GM21367 (cell line): ENCODE results near the gene TMEM151B.

Experiments used
- ATAC-seq: cut with Tn5 transposase; IDR thresholded peaks from one replicate; pipeline ENCODE4 v1.9.1; 2021; ENCODE audit not compliant: unreplicated experiment

TMEM151B gene

DNA sequence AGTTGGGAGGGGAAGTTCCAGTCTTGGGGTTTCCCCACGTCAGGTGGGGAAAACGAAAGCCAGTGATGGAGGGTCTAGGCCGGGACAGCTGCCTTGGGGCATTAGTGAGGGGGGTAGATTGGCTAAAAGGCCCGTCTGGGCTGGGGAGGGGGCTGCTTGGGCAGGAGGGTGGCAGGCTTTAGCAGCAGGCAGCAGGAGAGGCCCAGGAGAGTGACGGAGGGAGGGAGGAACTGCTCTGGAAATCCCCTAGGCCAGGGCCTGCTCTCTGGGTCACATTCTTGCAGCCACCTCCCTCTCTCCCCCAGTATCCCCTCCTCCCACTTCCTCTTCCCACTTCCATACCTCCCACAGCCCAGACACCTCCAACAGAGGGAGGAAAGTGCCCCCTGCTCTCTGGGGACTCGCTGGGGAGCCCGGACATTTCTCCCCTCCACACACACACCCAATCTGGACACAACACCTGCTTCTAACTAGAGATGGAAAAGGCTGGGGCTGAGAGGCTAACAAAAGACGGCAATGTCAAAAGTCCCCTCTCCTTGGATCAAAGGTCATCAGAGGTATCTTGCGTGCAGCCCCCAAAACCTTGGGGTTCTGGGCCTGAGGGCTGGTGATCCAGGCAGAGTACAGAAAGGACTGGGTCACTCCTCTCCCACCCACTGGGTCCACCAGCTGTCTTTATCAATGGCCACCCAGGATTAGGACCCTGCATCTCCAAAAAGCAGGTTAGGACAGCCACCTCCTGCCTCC lies 6.7 kb upstream of the TMEM151B start:
- ATAC-seq = no peak

DNA sequence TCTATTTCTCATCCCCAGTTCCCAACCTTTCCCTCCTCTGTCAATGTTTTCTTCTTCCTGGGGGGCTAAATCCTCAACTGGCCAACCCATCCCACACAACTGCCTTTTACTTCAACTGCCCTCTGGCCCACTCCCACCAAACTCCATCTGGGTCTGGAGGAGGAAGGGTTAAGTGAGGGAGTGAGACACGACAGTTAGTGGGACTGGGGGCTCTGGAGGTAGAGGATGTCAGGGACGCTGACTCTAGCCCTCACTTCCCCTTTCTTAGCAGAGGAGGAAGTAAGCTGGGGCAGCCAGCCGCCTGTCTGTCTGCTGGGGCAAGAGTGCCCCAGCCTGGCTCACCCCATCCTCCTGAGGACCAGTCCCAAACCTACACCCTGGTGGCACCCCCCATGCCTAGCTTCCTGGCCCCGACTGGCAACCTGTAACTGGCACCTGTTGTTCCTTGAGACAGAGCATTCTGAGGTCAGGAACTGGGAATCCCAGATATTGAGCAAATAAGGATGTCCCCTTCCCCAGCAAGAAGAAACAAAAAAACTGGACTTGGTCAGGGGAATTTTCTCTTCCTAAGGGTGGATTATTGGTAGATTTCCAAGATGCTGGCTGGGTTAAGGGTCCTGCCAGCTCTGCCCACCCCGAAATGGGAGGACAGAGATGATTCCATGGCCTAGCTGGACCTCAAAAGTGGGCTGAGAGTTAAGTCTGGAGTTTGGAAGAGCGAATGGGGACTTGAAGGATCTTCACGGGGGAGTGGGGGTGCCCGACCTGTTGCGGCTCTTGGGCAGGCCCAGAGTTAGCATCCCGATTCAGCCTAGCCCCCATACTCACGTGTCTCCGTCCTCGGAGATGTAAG lies 5.9 kb upstream of the TMEM151B start:
- peak; percentile 29 for ATAC-seq

DNA sequence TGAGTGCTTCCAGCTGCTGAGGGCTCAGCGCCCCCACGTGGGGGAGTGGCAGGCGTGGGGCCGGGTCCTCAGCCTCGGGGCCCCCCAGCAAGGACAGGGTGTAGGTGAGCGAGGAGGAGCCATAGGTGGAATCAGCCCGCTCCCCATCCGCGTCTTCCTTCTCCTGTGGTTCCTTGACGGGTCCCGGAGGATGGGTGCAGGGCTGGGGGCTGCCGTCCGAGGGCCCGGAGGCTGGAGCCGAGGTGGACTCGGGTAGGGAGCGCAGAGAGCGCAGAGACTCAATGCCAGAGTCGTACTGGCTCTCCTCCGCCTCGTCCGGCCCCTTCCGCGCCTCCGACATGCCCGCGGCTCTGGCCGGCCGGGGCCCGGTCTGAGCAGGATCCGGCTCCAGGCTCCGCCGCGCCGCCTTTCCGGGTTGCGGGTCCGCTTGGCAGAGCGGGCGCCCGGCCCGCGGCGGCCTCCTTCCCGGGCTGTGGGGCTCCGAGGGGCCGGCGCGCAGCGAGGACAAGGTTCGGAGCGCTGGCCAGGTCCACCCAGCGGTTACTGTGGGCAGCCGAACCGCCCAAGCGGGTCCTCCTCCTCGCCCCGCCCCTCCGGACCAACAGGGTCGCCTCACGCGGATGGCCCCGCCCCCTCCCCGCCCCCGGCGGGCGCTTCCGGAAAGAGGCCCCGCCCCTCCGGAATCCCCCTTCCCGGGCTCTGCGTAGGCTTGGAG lies 5.1 kb upstream of the TMEM151B start, which contains the start of gene NFKBIE:
Gene NFKBIE (minus strand): TSS at position 545 of the 715 bp plus-strand sequence. CDS start 205 bp downstream, at position 340.
- ATAC-seq = no peak

- ATAC-seq = no peak
Observed at GRCh38 chr6:44265722-44266233, 4.5 kb upstream of the TMEM151B start.

- no peak for ATAC-seq
Observed at GRCh38 chr6:44266347-44266746, 3.9 kb upstream of the TMEM151B start.

DNA sequence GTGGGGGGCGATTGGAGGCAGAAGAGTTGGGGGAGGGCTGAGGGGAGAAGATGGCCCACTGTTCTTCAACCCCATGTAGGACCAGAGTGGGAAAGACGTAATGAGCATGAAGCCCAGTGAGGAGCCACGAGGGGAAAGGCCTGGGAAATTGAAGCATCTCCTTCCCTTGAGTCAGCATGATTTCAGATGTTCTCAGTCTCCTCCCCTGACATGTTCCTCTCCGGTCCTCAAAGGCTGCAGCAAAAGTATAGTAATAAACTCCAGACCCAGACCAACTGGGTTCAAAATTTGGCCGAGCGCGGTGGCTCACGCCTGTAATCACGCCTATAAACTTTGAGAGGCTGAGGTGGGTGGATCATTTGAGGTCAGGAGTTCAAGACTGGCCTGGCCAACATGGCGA lies 3.0 kb upstream of the TMEM151B start:
- ATAC-seq = no peak

DNA sequence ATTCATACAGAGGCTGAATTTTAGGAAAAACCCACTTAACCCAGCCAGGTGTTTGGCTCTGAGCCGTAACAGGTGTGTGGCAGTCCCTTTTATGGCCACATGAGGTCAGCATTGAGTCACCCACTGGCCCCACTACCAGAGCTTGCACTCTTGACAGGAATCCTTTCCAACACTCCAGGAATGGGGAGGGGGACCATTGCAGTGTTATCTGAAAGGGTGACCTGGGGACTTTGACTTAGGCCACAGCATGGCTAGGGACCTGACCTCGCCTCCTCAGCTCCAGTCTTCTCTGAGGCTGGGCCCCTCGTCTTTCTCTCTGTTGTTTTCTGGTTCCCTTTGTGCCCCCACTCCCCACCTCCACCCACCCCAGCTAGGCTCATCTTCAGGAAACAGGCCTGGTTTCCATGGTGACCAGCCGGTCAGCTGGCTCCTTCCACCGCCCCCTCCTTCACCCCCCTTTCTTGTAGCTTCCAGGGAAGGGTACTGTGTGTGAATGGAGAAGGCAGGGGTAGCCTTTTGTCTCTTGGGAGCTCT lies 2.1 kb upstream of the TMEM151B start:
- no peak for ATAC-seq

- no peak for ATAC-seq
Observed at GRCh38 chr6:44269178-44269920, 901 bp upstream of the TMEM151B start.

DNA sequence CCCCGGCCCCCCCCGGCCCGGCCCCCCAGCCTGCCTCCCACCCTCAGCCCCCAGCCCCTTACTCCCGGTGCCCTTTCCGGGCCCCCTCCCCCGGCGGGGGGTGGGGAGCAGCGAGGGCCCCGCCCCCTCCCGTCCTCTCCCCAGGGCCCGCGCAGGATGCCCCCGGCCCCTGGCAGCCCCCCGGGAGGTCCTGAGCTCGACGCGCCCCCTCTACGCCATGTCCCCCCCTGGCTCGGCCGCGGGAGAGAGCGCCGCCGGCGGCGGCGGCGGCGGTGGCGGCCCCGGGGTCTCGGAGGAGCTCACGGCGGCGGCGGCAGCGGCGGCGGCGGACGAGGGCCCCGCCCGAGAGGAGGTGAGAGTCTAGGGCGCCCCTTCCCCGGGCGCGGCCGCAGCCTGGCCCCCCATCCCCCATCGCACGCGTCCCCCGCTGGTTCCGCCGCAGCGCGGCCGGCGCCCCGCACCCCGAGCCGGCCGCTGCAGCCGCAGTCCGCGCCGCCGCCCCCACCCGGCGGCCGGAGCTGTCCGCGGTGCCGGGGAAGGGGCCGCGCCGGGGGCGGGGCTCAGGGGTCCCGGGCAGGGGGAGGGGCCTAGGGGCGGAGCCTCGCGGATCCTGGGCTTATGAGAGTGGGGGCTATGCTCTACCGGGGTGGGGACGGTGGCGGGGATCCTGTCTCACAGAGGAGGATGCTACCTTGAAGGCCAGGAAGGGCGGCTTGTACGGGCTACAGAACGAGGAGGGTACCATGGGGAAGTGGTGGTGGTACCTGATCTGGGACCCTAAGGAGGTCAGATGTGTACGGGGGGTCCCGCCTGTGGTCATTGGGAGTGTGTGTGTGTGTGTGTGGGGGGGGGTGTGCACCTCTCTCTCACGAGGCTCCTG lies 516 bp downstream of the TMEM151B start:
- ATAC-seq = no peak

GRCh38 chr6:44271406-44271723 lies 1.1 kb downstream of the TMEM151B start:
- ATAC-seq = no peak

GRCh38 chr6:44271914-44272313 lies 1.7 kb downstream of the TMEM151B start:
- no peak for ATAC-seq

DNA sequence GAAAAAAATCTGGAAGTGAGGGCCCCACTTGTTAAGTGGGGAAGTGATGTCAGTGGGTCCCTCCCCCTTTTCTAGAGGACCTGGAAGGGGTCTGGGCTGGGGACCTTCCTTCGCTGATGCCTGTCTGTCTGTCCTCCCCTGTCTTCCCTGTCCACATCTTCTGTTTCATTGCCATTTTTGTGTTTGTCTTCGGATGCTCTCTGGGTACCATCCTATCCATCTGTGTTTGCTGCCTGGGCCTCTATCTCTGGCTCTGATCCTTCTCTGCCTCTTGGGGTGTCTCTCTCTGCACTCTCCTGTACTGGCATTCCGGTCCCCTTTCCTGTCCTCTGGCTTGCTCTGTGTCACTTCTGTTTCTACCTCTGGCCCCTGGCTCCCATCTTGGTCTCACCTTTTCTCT lies 2.3 kb downstream of the TMEM151B start:
- ATAC-seq = no peak

DNA sequence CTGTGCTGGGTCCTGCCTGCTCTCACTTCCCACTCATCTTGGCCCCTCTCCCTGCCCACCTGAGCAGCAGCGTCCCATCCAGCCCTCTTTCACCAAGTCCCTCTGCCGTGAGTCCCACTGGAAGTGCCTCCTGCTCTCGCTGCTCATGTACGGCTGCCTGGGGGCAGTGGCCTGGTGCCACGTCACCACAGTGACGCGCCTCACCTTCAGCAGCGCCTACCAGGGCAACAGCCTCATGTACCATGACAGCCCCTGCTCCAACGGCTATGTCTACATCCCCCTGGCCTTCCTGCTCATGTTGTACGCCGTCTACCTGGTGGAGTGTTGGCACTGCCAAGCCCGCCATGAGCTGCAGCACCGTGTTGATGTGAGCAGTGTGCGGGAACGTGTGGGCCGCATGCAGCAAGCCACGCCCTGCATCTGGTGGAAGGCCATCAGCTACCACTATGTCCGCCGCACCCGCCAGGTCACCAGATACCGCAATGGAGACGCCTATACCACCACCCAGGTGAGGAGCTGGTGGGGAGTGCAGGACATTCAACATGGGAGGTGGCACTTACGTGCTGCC lies 2.8 kb downstream of the TMEM151B start:
- no peak for ATAC-seq

DNA sequence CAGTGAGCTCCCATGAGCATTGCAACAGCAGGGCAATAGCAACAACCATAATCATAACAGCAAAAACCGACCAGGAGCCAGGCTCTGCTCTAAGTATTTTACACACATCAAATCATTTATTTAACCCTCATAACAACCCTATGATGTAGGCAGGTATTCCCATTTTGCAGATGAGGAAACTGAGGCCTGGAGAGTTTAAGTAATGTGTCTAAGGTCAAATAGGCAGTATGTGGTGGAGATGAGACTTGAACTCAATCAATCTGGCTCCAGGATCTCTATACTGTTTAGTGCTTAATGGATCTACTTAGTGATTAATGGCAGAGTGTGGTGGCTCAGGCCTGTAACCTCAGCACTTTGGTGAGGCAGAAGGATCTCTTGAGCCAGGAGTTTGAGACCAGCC lies 3.4 kb downstream of the TMEM151B start:
- ATAC-seq = no peak

DNA sequence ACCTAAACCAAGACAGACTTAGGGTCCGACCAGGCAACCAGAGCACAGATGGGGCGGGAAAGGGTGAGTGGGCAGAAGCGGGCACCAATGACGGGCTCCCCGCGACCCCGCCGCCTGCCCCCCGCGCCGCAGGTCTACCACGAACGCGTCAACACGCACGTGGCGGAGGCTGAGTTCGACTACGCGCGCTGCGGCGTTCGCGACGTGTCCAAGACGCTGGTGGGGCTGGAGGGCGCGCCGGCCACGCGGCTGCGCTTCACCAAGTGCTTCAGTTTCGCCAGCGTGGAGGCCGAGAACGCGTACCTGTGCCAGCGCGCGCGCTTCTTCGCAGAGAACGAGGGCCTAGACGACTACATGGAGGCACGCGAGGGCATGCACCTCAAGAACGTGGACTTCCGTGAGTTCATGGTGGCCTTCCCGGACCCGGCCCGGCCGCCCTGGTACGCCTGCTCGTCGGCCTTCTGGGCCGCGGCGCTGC lies 5.1 kb downstream of the TMEM151B start:
- no peak for ATAC-seq

GRCh38 chr6:44275749-44276648 lies 5.7 kb downstream of the TMEM151B start:
- no peak for ATAC-seq

DNA sequence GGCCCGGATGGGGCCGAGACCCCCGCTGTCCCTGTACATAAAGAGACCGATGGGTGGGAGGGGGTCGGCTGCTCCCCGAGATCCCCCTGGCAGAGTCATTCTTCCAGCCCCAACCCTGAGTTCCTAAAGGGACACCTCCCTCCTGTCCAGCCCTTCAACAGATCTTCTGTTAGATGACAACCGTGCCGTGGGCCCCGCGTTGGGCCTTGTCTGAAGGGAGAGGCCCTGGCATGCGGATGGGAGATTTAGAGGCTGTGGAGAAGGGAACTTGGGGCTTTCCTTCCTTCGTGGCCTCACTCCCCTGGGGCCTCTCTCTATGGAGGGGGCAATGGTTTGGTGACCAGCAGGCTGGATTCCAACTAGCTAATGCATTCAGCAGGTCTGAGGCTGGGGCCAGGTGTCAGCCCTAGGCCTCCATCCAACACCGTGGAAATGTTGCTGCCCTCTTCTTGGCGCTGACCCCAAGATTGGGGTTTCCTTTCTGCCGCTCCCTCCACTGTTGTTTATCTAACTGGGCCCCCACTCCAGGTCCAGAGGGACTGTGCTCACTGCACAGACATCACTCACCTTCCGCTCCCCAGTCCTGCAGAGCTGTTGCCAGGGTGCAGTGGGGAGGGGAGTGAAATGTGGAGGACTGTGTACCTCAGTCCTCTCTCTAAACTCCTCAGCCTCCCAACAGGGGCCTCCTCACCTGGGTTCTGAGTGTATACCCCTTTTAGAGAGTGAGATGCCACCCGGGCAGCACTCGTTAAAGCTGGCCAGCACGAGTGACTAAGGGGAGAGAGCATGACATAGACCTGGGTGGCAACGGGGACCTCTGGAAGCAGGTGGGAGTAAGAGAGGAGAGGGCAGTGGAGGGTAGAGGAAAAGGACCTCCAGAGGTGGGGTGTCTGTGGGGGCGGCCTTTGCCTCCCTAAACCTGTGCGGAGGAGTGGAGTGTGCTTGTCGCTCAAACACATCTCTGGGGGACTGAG lies 6.7 kb downstream of the TMEM151B start:
- ATAC-seq = no peak
